Raji (cell line): ENCODE data around the gene ACBD5.

Experiments
- POLR2A ChIP-seq: IDR thresholded peaks from 2 replicates; pipeline ENCODE4 v1.6.1; 2011; ENCODE audit warnings: low read depth, low read length, control low read depth; ENCODE audit not compliant: insufficient read depth

The ACBD5 gene

DNA sequence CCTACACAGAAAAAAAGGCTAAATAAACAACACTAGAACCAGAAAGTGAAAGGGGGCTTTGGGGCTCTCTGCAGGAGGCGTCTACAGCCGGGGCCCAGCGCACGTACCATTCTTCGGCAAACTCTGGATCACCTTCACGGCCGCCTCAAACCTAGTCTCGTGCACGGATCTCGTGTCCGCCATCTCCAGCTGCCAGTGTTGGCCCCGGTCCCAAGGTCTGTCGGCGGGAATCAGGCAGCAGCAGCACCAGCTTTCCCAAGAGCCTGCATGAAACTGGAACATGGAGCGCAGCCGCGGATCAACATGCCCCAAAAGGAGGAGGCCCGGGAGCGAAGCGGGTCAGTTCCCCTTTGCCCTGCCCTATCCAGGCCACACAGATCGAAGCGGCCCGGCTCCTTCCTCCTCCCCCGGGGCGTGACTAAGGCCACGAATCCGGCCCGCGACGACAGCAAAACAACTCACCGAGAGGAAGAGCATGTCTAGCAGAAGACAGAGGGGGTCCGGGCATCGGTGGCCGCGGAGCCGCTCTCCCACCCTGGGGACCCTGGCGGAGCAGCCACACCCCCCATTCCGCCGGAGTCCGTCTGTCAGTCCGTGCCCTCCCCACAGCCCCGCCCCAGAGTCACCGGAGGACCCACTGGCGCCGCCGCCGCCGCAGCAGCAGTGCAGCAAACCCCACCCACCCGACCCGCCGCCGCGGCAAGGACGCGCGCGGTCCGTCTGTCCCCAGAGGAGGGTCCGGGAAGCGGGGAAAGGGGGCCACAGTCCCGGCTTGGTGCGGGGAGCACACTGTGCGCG, at the start of gene ACBD5:
ACBD5 (minus strand) TSS at position 586 of the 798 bp plus-strand sequence; CDS start at position 477, 109 bp downstream.
- TF ChIP-seq POLR2A = peak; percentile 51; the same call in 1 of the 2 replicates

DNA sequence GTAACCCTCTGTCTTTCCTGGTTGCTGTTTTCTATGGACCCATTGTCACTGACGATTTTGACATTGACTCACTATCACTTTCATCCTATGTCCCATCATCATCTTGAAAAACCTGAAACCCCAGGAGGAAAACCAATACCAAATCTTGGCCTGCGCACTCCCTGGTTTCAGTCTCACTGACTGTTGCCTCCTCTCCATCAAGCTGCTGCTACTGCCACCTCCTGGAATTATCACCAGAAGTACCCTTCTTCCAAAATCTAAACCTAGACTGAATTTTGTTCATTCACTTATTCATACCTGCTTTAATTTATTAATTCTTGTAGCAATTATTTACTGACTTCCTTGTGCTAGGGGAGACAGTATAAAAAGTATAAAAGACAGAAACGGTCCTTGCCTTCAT, 44.5 kb upstream of the ACBD5 start:
- no peak for TF ChIP-seq POLR2A

- no peak for TF ChIP-seq POLR2A
Observed at GRCh38 chr10:27276581-27276980, 36.0 kb upstream of the ACBD5 start.

GRCh38 chr10:27258838-27259812, 18.5 kb upstream of the ACBD5 start:
- TF ChIP-seq POLR2A = no peak

DNA sequence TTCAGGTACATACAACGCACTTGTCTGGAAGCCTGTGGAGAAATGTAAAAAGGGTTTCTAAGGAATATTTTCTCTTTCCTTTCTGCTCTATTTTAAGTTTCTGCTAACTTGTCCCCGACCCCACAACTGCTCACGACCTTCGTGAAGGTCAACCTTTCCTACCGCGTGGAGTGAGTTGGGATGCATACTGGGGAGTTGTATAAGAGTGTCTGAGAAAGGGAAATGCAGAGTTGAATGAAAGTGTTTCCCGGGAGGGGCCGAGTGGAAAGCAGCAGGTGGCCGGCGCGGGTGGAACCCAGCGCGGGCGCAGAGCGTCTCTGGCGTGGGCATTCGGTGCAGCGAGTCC, 17.9 kb upstream of the ACBD5 start:
- no peak for TF ChIP-seq POLR2A

- TF ChIP-seq POLR2A = no peak
Observed at GRCh38 chr10:27256299-27257189, 15.9 kb upstream of the ACBD5 start.

DNA sequence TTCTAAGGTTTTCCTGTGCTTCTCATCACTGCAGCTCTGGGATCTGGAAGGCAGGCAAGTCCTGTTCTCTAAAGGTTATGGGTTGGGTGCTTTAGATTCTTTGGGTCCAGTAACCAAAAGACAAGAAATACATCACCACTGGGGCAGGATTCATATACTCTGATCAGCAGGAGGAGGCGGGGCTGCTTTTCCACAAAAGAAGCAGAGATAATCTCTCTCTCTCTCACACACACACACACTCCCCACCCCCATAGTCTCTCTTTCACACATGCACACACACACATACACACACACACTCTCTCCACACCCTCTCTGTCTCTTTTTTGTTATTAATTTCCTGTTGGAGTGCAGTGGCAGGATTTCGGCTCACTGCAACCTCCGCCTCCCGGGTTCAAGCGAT, 13.0 kb upstream of the ACBD5 start:
- TF ChIP-seq POLR2A = no peak

DNA sequence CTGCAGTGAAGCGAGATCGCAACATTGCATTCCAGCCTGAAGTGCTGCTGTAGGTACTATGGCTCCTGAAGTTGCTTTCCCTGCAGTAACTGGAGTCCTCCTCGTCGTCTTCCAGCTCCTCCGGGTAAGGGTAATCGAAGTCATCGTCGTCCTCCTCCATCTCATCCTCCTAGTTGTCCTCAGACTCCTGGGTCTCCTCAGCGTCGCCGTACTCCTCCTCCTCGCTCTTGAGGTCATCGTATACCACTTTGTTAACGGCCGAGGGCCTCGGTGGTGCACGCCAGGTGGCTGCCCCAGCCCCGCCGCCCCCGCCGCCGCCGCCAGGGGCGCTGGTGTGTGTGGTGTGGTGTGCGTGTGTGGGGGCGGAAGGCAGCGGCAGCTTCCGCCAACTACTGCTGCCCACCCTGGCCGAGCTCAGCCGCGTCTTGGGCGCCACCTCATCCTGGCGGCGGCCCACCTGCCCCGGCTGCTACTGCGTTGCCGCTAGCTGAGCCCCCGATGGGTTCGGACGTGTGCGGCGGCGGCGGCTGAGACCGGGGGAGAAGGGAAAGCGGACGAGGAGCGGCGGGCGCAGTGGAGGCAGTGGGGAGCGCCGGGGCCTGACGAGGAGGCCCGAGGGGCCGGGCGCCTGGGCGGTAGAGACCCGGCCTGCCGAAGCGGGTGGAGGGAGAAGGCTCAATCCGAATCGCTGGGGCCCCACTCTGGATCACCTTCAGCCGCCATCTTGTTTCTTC, 11.8 kb upstream of the ACBD5 start:
- peak; percentile 59 for TF ChIP-seq POLR2A

DNA sequence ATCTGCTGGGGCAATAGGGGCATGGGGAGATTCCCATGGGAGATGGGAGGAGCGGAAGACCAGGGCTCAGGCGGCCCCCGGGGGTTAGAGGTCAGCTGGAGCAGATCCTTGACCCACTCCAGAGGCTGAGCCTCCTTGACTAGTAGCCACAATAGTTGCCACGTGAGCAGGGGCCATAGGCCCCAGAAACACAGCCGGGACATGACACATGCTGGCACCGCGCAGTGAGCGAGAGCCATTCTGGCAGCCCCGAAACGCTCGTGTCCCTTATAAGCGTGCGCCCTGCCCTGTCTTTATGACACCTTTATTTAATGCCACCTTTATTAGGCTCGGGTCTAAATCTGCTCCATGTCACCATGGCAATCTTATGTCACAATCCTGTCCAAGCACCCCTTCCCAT, 11.0 kb upstream of the ACBD5 start:
- no peak for TF ChIP-seq POLR2A

GRCh38 chr10:27248215-27248614, 7.6 kb upstream of the ACBD5 start:
- TF ChIP-seq POLR2A = no peak

DNA sequence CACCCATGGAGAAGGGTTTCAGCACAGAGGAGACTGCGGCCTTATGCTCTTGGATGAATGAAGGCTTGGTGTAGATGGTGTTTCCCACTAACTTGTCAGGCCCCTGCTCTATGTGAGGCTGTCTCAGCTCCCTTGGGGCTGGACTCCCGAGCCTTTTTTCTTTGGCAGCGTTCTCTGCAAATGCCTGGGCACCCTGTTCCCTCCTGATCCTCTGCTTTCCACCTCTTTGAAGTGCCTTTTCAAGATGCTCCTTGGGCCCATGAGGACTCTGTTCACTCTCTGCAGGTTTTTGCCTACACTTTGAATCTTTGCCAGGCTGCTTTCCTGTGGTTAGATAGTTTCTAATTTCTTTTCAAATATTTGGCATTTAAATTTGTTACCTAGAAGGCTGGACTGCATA, 6.8 kb upstream of the ACBD5 start:
- no peak for TF ChIP-seq POLR2A

DNA sequence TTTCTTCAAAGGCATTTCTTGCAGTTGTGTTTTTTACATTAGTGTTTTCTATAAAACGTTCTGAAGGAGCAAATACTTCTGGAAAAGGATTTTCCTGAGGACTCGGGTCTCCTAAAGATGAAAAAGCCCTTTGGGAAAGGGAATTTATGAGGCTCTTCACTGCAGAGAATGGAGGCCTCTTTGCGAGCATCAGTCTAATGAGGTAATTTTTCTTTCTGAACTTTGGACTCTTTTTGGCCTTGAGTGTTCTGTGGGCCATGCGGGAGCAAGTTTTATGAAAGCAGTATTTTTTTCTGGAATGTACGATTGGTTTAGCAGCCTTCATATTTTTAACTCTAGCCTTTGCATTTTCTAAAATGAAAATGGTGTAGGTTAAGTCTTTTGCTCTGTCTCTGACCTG, 6.4 kb upstream of the ACBD5 start:
- TF ChIP-seq POLR2A = no peak

DNA sequence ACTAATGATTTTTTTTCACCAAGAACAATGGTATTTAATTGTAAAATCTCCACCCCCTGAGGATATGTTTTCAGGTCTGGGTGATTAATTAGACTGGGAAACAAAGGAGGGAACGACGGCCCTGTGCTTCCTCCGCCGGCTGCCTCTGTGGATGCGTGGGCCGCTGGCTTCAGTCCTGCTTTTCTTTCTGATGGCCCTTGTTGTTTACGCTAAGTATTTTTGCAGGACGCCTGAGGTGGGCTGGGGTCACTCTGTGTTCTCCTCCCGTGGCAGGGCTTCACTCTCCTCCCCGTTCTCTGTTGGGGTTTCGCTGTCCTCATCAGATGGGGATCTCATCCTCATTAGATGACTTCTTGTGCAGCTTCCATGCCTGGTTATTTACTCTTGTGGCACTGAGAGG, 5.2 kb upstream of the ACBD5 start:
- no peak for TF ChIP-seq POLR2A

DNA sequence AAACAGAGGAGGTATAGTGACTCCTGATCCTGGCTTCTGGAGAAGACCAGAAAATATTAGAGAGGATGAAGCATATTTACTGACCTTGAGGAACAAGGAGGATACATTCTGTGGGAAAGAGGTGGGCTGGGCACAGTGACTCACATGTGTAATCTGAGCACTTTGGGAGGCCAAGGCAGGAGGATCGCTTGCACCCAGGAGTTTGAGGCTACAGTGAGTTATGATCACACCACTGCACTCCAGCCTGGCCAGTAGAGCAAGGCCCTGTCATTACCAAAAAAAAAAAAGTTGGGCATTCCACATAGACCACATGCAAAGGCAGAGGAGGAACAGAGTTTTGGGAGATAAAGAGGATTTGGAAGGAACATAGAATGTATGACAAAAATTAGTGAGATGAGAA, 4.4 kb upstream of the ACBD5 start:
- no peak for TF ChIP-seq POLR2A
